Measurements from ENCODE around the gene LRFN3. TPM values are rescaled to one million over a fixed set of nuclear protein-coding genes. Genes with fewer than 3 reads are reported as not detected.

The LRFN3 gene
- total RNA-seq, 6 donors from 2014 or later = 6.3 to 17.2 (median 11.8) TPM

Small RNA genes within 50 kb of the gene (small RNA-seq; reads per million reads assigned to genes)
- 0 reads per million in 4 donors for gene AF038458.1

Other genes with a start within 250 kb of the LRFN3 start
- under 1 TPM in 3 of 6 donors, not detected in 3; 0.20 to 0.55 (median 0.30) TPM for gene ZBTB32, start 231.8 kb upstream of the LRFN3 start, total RNA-seq
- 10 to 100 TPM; 23.3 to 70.2 (median 37.3) TPM for gene KMT2B, start 218.4 kb upstream of the LRFN3 start, total RNA-seq
- 10 to 100 TPM in 5 of 6 donors, 1 to 10 TPM in 1; 6.4 to 28.4 (median 18.8) TPM for gene IGFLR1, start 193.9 kb upstream of the LRFN3 start, total RNA-seq
- gene U2AF1L4, start 191.0 kb upstream of the LRFN3 start, total RNA-seq = 100 to 1,000 TPM in 1 of 6 donors, 10 to 100 TPM in 4, 1 to 10 TPM in 1; 8.5 to 157 (median 22.0) TPM
- 10 to 100 TPM; 43.4 to 60.9 (median 54.5) TPM for gene PSENEN, start 190.7 kb upstream of the LRFN3 start, total RNA-seq
- 10 to 100 TPM in 3 of 6 donors, 1 to 10 TPM in 3; 4.0 to 16.9 (median 10.9) TPM for gene LIN37, start 187.8 kb upstream of the LRFN3 start, total RNA-seq
- 10 to 100 TPM in 4 of 6 donors, 1 to 10 TPM in 2; 4.2 to 46.2 (median 18.4) TPM for gene HSPB6, start 179.3 kb upstream of the LRFN3 start, total RNA-seq
- 10 to 100 TPM; 13.8 to 32.5 (median 19.5) TPM for gene PROSER3, start 178.2 kb upstream of the LRFN3 start, total RNA-seq
- 100 to 1,000 TPM in 1 of 6 donors, 10 to 100 TPM in 3, 1 to 10 TPM in 2; 5.9 to 109 (median 14.5) TPM for gene ARHGAP33, start 160.8 kb upstream of the LRFN3 start, total RNA-seq
- gene PRODH2, start 123.5 kb upstream of the LRFN3 start, total RNA-seq = not detected
- not detected for gene NPHS1, start 83.9 kb upstream of the LRFN3 start, total RNA-seq
- under 1 TPM in 1 of 6 donors, not detected in 5; 0.07 TPM for gene KIRREL2, start 79.5 kb upstream of the LRFN3 start, total RNA-seq
- 10 to 100 TPM in 1 of 6 donors, 1 to 10 TPM in 4, not detected in 1; 1.5 to 22.8 (median 5.2) TPM for gene APLP1, start 67.8 kb upstream of the LRFN3 start, total RNA-seq
- gene NFKBID, start 35.8 kb upstream of the LRFN3 start, total RNA-seq = 10 to 100 TPM in 5 of 6 donors, 1 to 10 TPM in 1; 8.8 to 65.0 (median 23.6) TPM
- 10 to 100 TPM in 5 of 6 donors, not detected in 1; 10.2 to 40.8 (median 19.9) TPM for gene HCST, start 33.8 kb upstream of the LRFN3 start, total RNA-seq
- gene TYROBP, start 28.1 kb upstream of the LRFN3 start, total RNA-seq = 100 to 1,000 TPM; 131 to 532 (median 345) TPM
- gene SDHAF1, start 58.8 kb downstream of the LRFN3 start, total RNA-seq = 10 to 100 TPM; 13.6 to 41.2 (median 28.9) TPM
- 10 to 100 TPM in 5 of 6 donors, 1 to 10 TPM in 1; 9.5 to 21.0 (median 10.9) TPM for gene SYNE4, start 72.4 kb downstream of the LRFN3 start, total RNA-seq
- 10 to 100 TPM; 22.3 to 95.3 (median 32.6) TPM for gene ALKBH6, start 77.8 kb downstream of the LRFN3 start, total RNA-seq
- gene CLIP3, start 96.5 kb downstream of the LRFN3 start, total RNA-seq = 10 to 100 TPM in 1 of 6 donors, 1 to 10 TPM in 5; 3.0 to 13.0 (median 6.4) TPM
- 10 to 100 TPM in 1 of 6 donors, 1 to 10 TPM in 5; 2.4 to 10.5 (median 7.8) TPM for gene THAP8, start 117.9 kb downstream of the LRFN3 start, total RNA-seq
- 1 to 10 TPM in 5 of 6 donors, under 1 TPM in 1; 1.00 to 7.6 (median 2.4) TPM for gene WDR62, start 118.5 kb downstream of the LRFN3 start, total RNA-seq
- gene OVOL3, start 174.8 kb downstream of the LRFN3 start, total RNA-seq = not detected
- 10 to 100 TPM; 36.2 to 81.7 (median 53.7) TPM for gene POLR2I, start 178.5 kb downstream of the LRFN3 start, total RNA-seq
- gene TBCB, start 179.1 kb downstream of the LRFN3 start, total RNA-seq = 100 to 1,000 TPM in 4 of 6 donors, 10 to 100 TPM in 2; 31.4 to 151 (median 109) TPM
- 100 to 1,000 TPM; 144 to 746 (median 340) TPM for gene CAPNS1, start 203.7 kb downstream of the LRFN3 start, total RNA-seq
- 10 to 100 TPM in 5 of 6 donors, not detected in 1; 12.4 to 95.1 (median 24.0) TPM for gene COX7A1, start 216.1 kb downstream of the LRFN3 start, total RNA-seq